ENCODE data around the gene SCRG1. TPM values are rescaled to one million over a fixed set of nuclear protein-coding genes. Genes with fewer than 3 reads are reported as not detected.
A peak's percentile ranks its signal among the peaks of the same experiment; 100 is the strongest.

Gene SCRG1
- not detected for total RNA-seq

GRCh38 chr4:173398779-173399415, at the start of gene SCRG1:
Gene SCRG1 (minus strand): TSS chr4:173399116. CDS start chr4:173391414, 7,702 bp downstream.
- peaks cover 3% of the 10 kb centered on the region for H3K4me1 Mint-ChIP-seq (ENCODE audit: low read depth)
- peaks cover 7% of the 10 kb centered on the region for H3K27me3 Mint-ChIP-seq (ENCODE audit: low read depth)
- no peak within 1 kb of the TSS for H3K27ac Mint-ChIP-seq
- no peaks in the 10 kb centered on the region for H3K9me3 Mint-ChIP-seq (ENCODE audit: insufficient read depth)
- no peak within 1 kb of the TSS for H3K4me3 Mint-ChIP-seq
- no peak for ATAC-seq
- ChIA-PET CTCF (interaction anchor here (1.8 kb wide), 1 partner anchor 9 kb away, joined by 5 read pairs; no protein-coding TSS in a partner anchor), POLR2A (no interaction called here)
- no peak for DNase-seq
- no peaks in the 10 kb centered on the region for H3K36me3 Mint-ChIP-seq (ENCODE audit: low read depth)

GRCh38 chr4:173448103-173448502, 49.2 kb upstream of the SCRG1 start:
- POLR2A ChIA-PET, result no interaction called here
- Mint-ChIP-seq H3K4me3 (no peak overlapping the region), H3K4me1 (ENCODE audit: low read depth) (no peaks in the 10 kb centered on the region)

GRCh38 chr4:173446416-173446815, 47.5 kb upstream of the SCRG1 start:
- Mint-ChIP-seq H3K4me3 (no peak overlapping the region), H3K9me3 (ENCODE audit: insufficient read depth) (no peaks in the 10 kb centered on the region), H3K27ac (no peak overlapping the region), H3K36me3 (ENCODE audit: low read depth) (no peaks in the 10 kb centered on the region), H3K4me1 (ENCODE audit: low read depth) (no peaks in the 10 kb centered on the region), H3K27me3 (ENCODE audit: low read depth) (no peaks in the 10 kb centered on the region)
- POLR2A ChIA-PET, result no interaction called here
- ATAC-seq (no peak), DNase-seq (no peak)
- CTCF ChIA-PET, result no interaction called here

More at GRCh38 chr4:173448103-173448502, 49.2 kb upstream of the SCRG1 start:
- no peak overlapping the region for H3K27ac Mint-ChIP-seq
- DNase-seq (no peak), ATAC-seq (no peak)
- no peaks in the 10 kb centered on the region for H3K9me3 Mint-ChIP-seq (ENCODE audit: insufficient read depth)
- H3K27me3 Mint-ChIP-seq (ENCODE audit: low read depth), result no peaks in the 10 kb centered on the region
- CTCF ChIA-PET, result interaction anchor here (1.1 kb wide), 1 partner anchor 30 kb away, joined by 3 read pairs; no protein-coding TSS in a partner anchor
- H3K36me3 Mint-ChIP-seq (ENCODE audit: low read depth), result no peaks in the 10 kb centered on the region

- ChIA-PET CTCF (no interaction called here), POLR2A (no interaction called here)
- Mint-ChIP-seq H3K4me1 (ENCODE audit: low read depth) (no peaks in the 10 kb centered on the region), H3K4me3 (no peak overlapping the region), H3K27me3 (ENCODE audit: low read depth) (no peaks in the 10 kb centered on the region), H3K9me3 (ENCODE audit: insufficient read depth) (no peaks in the 10 kb centered on the region), H3K36me3 (ENCODE audit: low read depth) (no peaks in the 10 kb centered on the region), H3K27ac (no peak overlapping the region)
- no peak for ATAC-seq
- no peak for DNase-seq
These were observed 44.2 kb upstream of the SCRG1 start for GRCh38 chr4:173443121-173443520.

- no peak for ATAC-seq
- Mint-ChIP-seq H3K9me3 (ENCODE audit: insufficient read depth) (no peaks in the 10 kb centered on the region), H3K27me3 (ENCODE audit: low read depth) (no peaks in the 10 kb centered on the region), H3K36me3 (ENCODE audit: low read depth) (no peaks in the 10 kb centered on the region), H3K4me1 (ENCODE audit: low read depth) (no peaks in the 10 kb centered on the region), H3K27ac (no peak overlapping the region), H3K4me3 (no peak overlapping the region)
- ChIA-PET POLR2A (no interaction called here), CTCF (no interaction called here)
- DNase-seq, result no peak
These were observed 43.5 kb upstream of the SCRG1 start for GRCh38 chr4:173442223-173442932.

- CTCF ChIA-PET, result no interaction called here
- H3K4me3 Mint-ChIP-seq, result no peak overlapping the region
- DNase-seq (no peak), ATAC-seq (no peak)
- no peaks in the 10 kb centered on the region for H3K4me1 Mint-ChIP-seq (ENCODE audit: low read depth)
- POLR2A ChIA-PET, result no interaction called here
- peaks cover 3% of the 10 kb centered on the region for H3K27me3 Mint-ChIP-seq (ENCODE audit: low read depth)
- H3K9me3 Mint-ChIP-seq (ENCODE audit: insufficient read depth), result no peaks in the 10 kb centered on the region
- H3K36me3 Mint-ChIP-seq (ENCODE audit: low read depth), result no peaks in the 10 kb centered on the region
- no peak overlapping the region for H3K27ac Mint-ChIP-seq
These were observed 42.0 kb upstream of the SCRG1 start for GRCh38 chr4:173440888-173441287.

GRCh38 chr4:173436771-173437265, 37.9 kb upstream of the SCRG1 start:
- no peak for DNase-seq
- Mint-ChIP-seq H3K4me1 (ENCODE audit: low read depth) (no peaks in the 10 kb centered on the region), H3K36me3 (ENCODE audit: low read depth) (no peaks in the 10 kb centered on the region), H3K4me3 (no peak overlapping the region), H3K27me3 (ENCODE audit: low read depth) (peaks cover 12% of the 10 kb centered on the region), H3K27ac (no peak overlapping the region), H3K9me3 (ENCODE audit: insufficient read depth) (no peaks in the 10 kb centered on the region)
- CTCF ChIA-PET, result interaction anchor here (1.8 kb wide), 1 partner anchor 16 kb away, joined by 6 read pairs; no protein-coding TSS in a partner anchor
- POLR2A ChIA-PET, result no interaction called here
- ATAC-seq, result no peak

GRCh38 chr4:173436149-173436579, 37.2 kb upstream of the SCRG1 start:
- no peak for ATAC-seq
- no peaks in the 10 kb centered on the region for H3K4me1 Mint-ChIP-seq (ENCODE audit: low read depth)
- ChIA-PET POLR2A (no interaction called here), CTCF (no interaction called here)
- no peak overlapping the region for H3K27ac Mint-ChIP-seq
- no peak for DNase-seq
- no peak overlapping the region for H3K4me3 Mint-ChIP-seq
- no peaks in the 10 kb centered on the region for H3K9me3 Mint-ChIP-seq (ENCODE audit: insufficient read depth)
- H3K36me3 Mint-ChIP-seq (ENCODE audit: low read depth), result no peaks in the 10 kb centered on the region
- peaks cover 14% of the 10 kb centered on the region for H3K27me3 Mint-ChIP-seq (ENCODE audit: low read depth)

- CTCF ChIA-PET, result no interaction called here
- H3K4me3 Mint-ChIP-seq, result no peak overlapping the region
- no peaks in the 10 kb centered on the region for H3K4me1 Mint-ChIP-seq (ENCODE audit: low read depth)
- no peak for DNase-seq
- no peak overlapping the region for H3K27ac Mint-ChIP-seq
- POLR2A ChIA-PET, result no interaction called here
- H3K9me3 Mint-ChIP-seq (ENCODE audit: insufficient read depth), result no peaks in the 10 kb centered on the region
- peaks cover 16% of the 10 kb centered on the region for H3K27me3 Mint-ChIP-seq (ENCODE audit: low read depth)
- ATAC-seq, result no peak
- no peaks in the 10 kb centered on the region for H3K36me3 Mint-ChIP-seq (ENCODE audit: low read depth)
These were observed 35.3 kb upstream of the SCRG1 start for GRCh38 chr4:173434231-173434630.

- Mint-ChIP-seq H3K9me3 (ENCODE audit: insufficient read depth) (no peaks in the 10 kb centered on the region), H3K27me3 (ENCODE audit: low read depth) (peaks cover 16% of the 10 kb centered on the region), H3K36me3 (ENCODE audit: low read depth) (no peaks in the 10 kb centered on the region), H3K4me1 (ENCODE audit: low read depth) (no peaks in the 10 kb centered on the region), H3K27ac (no peak overlapping the region), H3K4me3 (no peak overlapping the region)
- ChIA-PET POLR2A (no interaction called here), CTCF (interaction anchor here (1.3 to 1.4 kb wide), 2 partner anchors 13 to 61 kb away, joined by 4 read pairs; no protein-coding TSS in a partner anchor)
- no peak for DNase-seq
- ATAC-seq, result no peak
These were observed 34.5 kb upstream of the SCRG1 start for GRCh38 chr4:173433447-173433846.

GRCh38 chr4:173432430-173432829, 33.5 kb upstream of the SCRG1 start:
- Mint-ChIP-seq H3K4me1 (ENCODE audit: low read depth) (no peaks in the 10 kb centered on the region), H3K4me3 (no peak overlapping the region)
- no peak for ATAC-seq

GRCh38 chr4:173426064-173426463, 27.1 kb upstream of the SCRG1 start:
- H3K4me1 Mint-ChIP-seq (ENCODE audit: low read depth), result peaks cover 25% of the 10 kb centered on the region
- POLR2A ChIA-PET, result no interaction called here

More at GRCh38 chr4:173432430-173432829, 33.5 kb upstream of the SCRG1 start:
- ChIA-PET CTCF (interaction anchor here (0.8 to 1.4 kb wide), 4 partner anchors 12 to 131 kb away, joined by 3 to 4 read pairs (median 4); no protein-coding TSS in a partner anchor), POLR2A (no interaction called here)
- no peaks in the 10 kb centered on the region for H3K9me3 Mint-ChIP-seq (ENCODE audit: insufficient read depth)
- no peaks in the 10 kb centered on the region for H3K36me3 Mint-ChIP-seq (ENCODE audit: low read depth)
- H3K27me3 Mint-ChIP-seq (ENCODE audit: low read depth), result peaks cover 16% of the 10 kb centered on the region
- no peak for DNase-seq
- H3K27ac Mint-ChIP-seq, result no peak overlapping the region

More at GRCh38 chr4:173426064-173426463, 27.1 kb upstream of the SCRG1 start:
- DNase-seq, result peak; percentile 52
- peaks cover under 1% of the 10 kb centered on the region for H3K27me3 Mint-ChIP-seq (ENCODE audit: low read depth)
- no peaks in the 10 kb centered on the region for H3K9me3 Mint-ChIP-seq (ENCODE audit: insufficient read depth)
- H3K36me3 Mint-ChIP-seq (ENCODE audit: low read depth), result no peaks in the 10 kb centered on the region
- ATAC-seq, result peak; percentile 76
- peak overlapping the region; percentile 16 for H3K4me3 Mint-ChIP-seq
- H3K27ac Mint-ChIP-seq, result no peak overlapping the region
- CTCF ChIA-PET, result no interaction called here
